Stromal cell of bone marrow (primary cell): Measurements from ENCODE around the gene ABHD14A.

Experiments
- DNase-seq: peaks from one replicate; pipeline ENCODE4 v3.0.0-alpha.2; 2012; ENCODE audit warnings: low read depth

Gene ABHD14A

DNA sequence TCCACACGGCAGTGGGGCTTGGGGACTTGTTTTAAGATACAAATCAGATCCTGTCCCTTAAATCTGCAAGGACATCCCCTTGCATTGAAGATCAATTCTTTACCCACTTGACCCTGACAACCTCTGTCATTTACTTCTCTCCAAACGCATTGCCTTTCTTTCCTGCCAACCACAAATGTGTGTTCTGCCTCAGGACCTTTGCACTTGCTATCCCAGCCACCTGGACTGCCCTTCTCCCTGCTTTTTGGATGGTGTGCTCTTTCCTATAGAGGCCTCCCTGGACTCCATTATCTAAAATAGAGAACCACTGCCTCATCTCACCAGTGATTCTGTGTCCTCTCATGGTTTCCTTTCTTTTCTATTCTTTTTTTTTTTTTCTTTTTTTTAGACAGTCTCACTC, 22.3 kb downstream of the ABHD14A start:
- no peak for DNase-seq

GRCh38 chr3:51997935-51998596, 23.2 kb downstream of the ABHD14A start:
- DNase-seq: no peak

GRCh38 chr3:51998774-51999173, 23.9 kb downstream of the ABHD14A start:
- DNase-seq: no peak

DNA sequence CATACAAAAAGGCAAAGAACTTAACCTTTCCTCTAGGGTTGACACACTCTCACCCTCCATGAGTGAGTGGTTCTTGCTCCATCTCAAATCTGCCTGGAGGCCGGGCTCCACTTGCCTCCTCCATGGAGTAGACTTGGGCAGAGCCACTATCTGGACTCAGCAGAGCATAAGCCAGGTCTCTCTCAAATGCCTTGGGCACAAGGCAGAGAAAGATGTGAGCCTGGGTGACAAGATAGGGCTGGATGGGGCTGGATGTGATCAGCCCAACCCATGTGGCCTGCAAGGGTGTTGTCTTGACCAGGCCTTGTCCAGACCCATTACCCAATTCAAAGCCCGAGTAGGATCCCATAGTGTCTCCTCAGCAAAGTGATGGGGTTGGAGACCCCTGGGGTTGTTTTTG, 25.0 kb downstream of the ABHD14A start:
- DNase-seq: no peak

DNA sequence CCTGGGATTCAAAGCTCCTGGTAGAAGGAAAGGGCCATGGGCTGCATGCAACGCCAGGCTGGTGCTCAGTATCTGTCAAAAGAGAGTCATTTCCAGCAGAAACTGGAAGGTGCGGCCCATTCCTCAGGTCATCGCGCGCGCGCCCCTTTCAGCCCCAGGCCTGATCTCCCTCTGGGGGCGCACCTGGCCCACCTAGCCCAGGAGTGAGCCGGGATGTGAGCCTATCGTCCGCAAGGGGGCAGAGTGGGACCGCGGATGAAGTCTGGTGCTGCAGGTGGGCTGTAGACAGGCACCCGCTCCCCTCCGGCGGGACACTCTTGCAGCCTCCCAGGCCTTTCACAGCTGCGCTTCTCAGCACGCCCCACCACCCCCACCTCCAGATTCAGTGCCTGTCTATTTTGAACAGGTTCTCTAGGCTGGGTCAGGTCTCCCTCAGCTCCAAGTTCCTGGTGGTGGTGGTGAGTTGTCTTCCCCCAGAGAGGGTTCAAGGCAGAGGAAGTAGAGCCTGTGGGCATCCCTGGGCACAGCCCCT, 26.6 kb downstream of the ABHD14A start:
- DNase-seq: no peak

DNA sequence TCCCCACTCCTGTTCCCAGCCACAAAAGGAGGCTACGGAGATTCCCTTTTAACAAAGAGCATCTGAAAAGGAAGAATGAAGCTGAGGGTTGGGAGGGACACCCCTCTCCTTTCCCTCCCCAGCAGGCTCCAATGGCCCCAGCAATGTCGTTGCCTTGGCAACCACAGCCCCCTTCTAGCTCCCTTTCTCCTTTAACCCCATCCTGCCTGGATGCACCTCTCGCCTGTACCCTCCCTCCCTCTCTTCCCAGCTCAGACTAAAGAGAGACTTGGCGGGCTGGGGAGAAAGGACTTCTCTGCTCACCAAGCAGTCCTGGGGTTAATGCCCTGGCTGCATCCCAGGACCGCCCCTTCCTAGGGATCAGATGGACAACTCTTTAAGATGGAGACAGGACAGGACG, 27.9 kb downstream of the ABHD14A start:
- no peak for DNase-seq

GRCh38 chr3:52004163-52004787, 29.4 kb downstream of the ABHD14A start:
- DNase-seq: no peak

DNA sequence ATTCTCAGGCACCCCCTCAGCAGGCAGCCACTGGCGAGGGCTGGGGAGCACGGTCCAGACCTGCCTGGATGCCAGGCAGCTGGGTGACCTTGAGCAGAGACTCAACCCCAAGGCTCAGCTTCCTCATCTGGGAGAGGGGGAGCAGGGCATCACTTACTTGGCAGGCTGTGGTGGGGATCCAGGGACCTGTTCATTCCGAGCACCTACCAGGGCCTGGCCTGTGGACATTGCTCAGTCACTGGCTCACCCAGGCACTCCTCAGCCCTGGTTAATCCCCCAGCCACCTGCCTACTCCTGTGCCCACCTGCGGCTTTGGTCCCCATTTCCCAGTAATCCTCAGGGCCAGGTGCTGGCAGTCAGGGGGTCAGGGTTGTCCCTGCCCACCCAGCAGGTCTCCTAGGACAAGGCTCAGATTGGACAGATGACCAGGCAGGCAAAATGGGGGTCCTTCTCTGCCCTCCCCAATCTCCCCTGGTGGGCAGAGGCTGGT, 30.1 kb downstream of the ABHD14A start:
- no peak for DNase-seq

DNA sequence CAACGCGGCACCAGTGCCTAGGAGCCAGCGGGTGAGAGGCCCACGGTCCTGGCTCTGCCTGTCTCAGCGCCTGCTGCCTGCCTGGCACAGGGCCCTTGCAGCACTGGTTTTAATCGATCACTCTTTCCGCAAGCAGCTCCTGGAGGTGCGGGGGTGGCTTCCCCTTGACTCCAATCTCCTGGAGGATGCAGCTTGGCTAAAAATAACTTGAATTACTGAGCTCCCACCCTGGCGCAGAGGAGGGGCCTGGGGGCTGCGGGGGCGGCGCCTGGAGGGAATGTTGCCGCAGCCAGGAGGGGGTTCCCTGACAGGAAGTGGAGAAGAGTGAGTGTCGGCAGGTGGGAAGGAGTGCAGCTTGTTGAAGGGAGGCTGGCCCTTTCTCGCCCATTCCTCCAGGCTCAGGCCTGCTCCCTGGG, 30.7 kb downstream of the ABHD14A start:
- no peak for DNase-seq

DNA sequence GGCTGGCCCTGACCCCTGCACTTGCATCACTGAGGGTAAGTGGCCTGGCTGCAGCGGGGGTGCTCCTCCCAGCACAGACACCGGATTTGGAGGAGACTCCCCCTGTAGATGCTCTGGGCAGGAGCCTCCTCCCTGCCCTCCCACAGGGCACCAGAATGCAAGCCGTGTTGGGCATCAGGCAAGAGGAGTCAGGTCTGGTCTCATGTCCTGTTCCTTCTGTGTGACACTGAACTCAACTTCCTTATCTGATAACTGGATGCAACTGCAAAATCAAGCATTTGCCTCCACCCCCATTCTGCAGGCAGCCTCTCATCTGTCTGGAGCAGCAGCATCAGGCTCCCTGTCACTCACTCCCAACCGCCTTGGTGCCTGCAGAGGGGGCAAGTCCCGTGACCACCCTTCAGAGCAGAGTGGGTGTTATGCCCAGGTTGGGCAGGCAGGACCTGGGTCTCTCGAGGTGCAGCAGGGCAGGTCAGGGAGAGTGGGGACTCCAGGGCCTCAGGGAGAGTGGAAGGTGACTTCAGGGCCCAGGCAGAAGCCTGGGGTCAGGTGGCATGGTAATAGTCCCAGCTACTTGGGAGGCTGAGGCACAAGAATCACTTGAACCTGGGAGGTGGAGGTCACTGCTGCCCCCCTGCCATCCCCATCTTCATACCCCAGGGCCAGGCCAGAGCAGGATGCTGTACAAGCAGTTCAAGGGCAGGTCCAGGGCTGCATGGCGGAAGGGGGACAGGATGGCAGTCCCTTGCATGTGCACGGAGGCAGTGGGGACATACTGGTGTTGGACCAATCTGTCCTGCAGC, 31.4 kb downstream of the ABHD14A start:
- no peak for DNase-seq

- DNase-seq: no peak
These were observed 31.9 kb downstream of the ABHD14A start for GRCh38 chr3:52006820-52007133.

DNA sequence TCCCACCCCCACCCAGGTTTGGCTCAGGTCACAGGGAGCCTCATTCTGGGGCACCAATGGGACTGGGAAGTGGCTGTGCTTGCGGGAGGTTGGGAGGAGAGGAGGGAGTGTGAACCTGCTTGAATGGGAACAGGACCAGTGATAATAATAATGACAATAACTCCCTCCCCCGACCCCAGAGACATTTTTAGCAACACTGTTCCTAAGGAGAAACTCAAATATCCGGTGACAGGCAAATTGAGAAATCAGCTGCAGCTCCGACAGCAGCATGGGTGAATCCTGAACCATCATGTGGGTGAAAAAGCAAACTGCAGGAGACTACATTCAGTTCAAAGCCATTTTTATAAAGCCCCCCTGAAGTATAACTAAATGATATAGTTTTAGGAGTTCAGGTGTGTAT, 32.4 kb downstream of the ABHD14A start:
- DNase-seq: no peak

GRCh38 chr3:52010431-52010830, 35.6 kb downstream of the ABHD14A start:
- no peak for DNase-seq

DNA sequence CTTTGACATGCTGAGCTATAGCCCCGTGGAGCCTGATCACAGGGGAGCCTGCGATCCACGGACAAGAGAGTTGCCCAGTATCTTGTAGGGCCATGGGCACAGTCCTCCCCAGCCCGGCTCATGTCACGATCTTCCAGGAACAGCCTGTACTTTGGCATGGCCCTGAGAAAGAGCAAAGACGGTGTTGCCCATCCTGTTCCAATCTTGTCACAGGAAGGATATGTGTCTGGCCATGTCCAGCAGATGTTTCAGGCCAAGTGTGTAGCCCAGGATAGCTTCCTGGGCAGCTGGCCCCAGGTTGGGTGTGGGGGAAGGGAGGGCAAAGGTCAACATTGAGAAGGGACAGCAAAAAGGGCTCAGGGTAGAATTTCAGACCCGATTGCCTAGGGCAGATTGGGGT, 37.8 kb downstream of the ABHD14A start:
- no peak for DNase-seq

DNA sequence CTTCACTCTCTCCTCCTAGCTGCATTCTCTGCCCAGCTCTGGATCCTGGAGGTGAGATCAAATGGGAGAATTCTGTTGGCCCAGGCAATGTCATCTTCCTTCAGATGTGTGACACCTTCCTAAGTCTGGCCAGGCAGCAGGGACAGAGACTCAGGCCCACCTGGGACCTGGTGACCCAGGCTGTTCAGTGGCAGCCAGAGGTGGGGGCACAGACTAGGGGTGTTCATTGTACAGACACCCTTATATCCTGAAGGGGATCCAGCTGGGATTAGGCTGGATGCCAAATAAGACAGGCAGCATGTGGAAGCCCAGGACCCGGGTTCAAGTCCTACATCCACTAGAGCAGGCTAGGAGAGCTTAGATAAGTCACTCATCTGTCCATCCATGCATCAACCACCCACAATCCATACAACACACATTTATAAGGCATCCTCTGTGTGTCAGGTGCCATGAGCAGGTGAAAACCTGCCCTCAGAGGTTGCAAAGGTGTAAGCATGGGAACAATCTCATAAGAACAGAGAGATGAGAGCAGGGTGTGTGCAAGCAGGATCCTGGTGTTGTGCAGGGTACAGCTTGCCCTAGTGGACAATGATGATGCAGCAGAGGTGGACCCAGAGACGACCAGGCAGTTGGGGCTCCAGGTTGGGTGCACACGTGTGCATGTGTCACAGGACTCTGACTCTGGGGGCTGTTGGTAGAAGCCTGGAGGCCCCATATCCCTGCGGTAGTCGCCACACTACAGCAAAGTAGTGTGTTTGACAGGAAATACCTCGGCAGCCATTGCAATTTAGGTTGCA, 39.1 kb downstream of the ABHD14A start:
- no peak for DNase-seq

DNA sequence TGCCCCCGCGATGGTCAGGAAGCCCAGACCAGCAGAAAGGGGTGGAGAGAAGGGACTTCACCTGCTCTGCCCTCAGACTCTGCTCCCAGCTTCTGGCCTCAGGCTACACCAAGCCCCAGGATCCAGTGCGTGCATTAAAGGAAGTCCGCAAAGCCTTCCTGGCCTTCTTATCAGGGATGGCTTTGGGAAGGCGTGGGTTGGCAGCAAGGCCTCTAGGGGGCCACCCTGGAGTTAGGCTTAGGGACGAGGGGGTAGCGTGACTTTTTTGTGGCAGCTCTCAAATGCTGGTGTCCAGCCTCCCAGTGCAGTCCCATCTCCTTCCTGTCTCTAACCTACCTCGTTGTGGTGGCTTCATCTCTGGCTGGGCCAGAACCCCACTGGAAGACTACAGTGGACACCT, 39.7 kb downstream of the ABHD14A start:
- DNase-seq: no peak

DNA sequence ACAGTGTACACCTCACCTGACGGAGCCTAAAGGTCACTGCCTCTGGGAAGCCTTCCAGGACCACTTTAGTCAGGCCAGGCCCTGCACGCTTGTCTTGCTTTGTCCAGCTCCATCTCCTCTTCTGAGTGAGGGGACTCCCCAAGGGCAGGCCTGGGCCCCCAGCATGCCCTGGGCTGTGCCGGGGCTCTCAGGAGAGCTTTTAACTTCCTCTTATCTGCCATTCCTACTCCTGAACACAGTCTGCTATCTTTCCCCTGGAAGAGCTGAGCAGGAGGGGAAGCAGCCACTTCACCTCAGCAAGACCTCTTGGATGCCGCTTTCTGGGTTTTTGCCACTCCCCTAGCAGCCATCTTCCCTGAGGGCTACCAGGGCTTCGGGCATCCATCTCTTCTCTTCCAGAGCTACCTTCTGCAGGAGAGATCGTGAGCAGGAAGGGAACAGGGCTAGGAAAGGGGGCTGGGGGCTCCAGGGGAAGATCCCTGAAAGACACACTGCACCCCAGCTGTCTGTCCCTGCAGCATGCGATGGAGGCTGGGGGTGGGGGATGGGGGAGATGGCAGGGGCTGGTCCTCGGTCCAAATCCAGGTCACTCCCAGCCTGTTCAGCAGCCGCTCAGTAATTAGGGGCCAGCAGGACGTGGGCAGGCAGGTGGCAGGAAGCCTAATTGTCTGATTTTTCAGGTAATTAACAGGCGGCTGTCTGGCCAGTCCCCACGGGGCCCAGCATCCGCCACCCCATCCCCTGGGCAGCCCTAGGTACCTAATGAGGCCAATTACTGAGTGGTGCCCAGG, 40.8 kb downstream of the ABHD14A start:
- DNase-seq: no peak

GRCh38 chr3:52017586-52017985, 42.7 kb downstream of the ABHD14A start:
- DNase-seq: no peak

- no peak for DNase-seq
These were observed 43.6 kb downstream of the ABHD14A start for GRCh38 chr3:52018319-52019000.

- DNase-seq: no peak
These were observed 44.7 kb downstream of the ABHD14A start for GRCh38 chr3:52019352-52020080.
